Activated B cell treated with CpG ODN at 0.5 μM for 24 hours (primary cell): ENCODE results near the gene SERTAD3. TPM values are rescaled to one million over a fixed set of nuclear protein-coding genes. Genes with fewer than 3 reads are reported as not detected.

Experiments used
- ATAC-seq: fragments of 200-7000 bp; cut with Tn5 transposase; one replicate; pipeline ENCODE4 v1.10.0; 2021; ENCODE audit warnings: low read depth, mild to moderate bottlenecking, moderate library complexity
- CTCF ChIA-PET: fragments of 350-600 bp; sonication (Branson Sonifier 250); formaldehyde crosslinking; loops from one replicate; lab custom pipeline; 2021; ENCODE audit warnings: antibody characterized with exemption; lab: Charles Lee
- POLR2A ChIA-PET: fragments of 350-600 bp; sonication (Branson Sonifier 250); formaldehyde crosslinking; loops from one replicate; lab custom pipeline; 2021; ENCODE audit warnings: antibody characterized with exemption; lab: Charles Lee
- DNase-seq: peaks from one replicate; pipeline ENCODE4 v3.0.0; 2022
- H3K27ac Mint-ChIP-seq: one replicate; pipeline ENCODE4 v1.8.0; 2020; ENCODE audit warnings: mixed read lengths
- H3K27me3 Mint-ChIP-seq: one replicate; pipeline ENCODE4 v1.8.0; 2021; ENCODE audit warnings: mixed read lengths
- H3K36me3 Mint-ChIP-seq: one replicate; pipeline ENCODE4 v1.8.0; 2021; ENCODE audit warnings: low read depth, mixed read lengths
- H3K4me1 Mint-ChIP-seq: one replicate; pipeline ENCODE4 v1.8.0; 2021; ENCODE audit warnings: mixed read lengths
- H3K4me3 Mint-ChIP-seq: one replicate; pipeline ENCODE4 v1.8.0; 2020; ENCODE audit warnings: mild to moderate bottlenecking, mixed read lengths
- H3K9me3 Mint-ChIP-seq: one replicate; pipeline ENCODE4 v1.8.0; 2020; ENCODE audit warnings: mixed read lengths
- intact Hi-C: fragments of 100-400 bp; cut with micrococcal nuclease; formaldehyde crosslinking; loops from one replicate; pipeline ENCODE4 v1.15.1; 2024
- total RNA-seq: library from RNA; stranded (reverse); gene quantifications from 2 replicates; pipeline ENCODE4 v1.2.3, GENCODE V29; 2022
- TF ChIP-seq, protein P1 (sequence below): fragments of 200-600 bp; IDR thresholded peaks from one replicate; pipeline ENCODE4 v1.8.0; 2022; ENCODE audit warnings: antibody characterized with exemption, mild to moderate bottlenecking

Gene SERTAD3
- total RNA-seq, 1 donor from 2014 or later, result 48.4 TPM

DNA sequence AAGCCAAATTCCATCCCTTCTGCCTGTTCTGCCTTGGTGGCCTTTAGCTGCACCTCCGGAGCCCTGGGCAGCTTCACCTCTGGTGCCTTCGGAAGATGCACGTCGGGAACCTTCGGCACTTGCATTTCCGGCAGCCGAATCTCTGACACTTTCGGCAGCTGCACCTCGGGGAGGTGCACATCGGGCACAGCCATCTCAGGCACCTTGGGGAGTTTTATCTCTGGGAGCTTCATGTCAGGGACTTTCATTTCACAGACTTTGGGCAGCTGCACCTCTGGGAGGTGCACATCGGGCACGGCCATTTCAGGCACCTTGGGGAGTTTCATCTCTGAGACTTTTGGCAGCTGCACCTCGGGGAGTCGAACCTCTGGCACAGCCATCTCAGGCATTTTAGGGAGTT, 48.2 kb downstream of the SERTAD3 start:
- CTCF ChIA-PET, result interaction anchor here (0.6 kb wide), 1 partner anchor 177 kb away, joined by 4 read pairs; no protein-coding TSS in a partner anchor

GRCh38 chr19:40394816-40395210, 49.3 kb downstream of the SERTAD3 start:
- TF ChIP-seq, protein P1, sequence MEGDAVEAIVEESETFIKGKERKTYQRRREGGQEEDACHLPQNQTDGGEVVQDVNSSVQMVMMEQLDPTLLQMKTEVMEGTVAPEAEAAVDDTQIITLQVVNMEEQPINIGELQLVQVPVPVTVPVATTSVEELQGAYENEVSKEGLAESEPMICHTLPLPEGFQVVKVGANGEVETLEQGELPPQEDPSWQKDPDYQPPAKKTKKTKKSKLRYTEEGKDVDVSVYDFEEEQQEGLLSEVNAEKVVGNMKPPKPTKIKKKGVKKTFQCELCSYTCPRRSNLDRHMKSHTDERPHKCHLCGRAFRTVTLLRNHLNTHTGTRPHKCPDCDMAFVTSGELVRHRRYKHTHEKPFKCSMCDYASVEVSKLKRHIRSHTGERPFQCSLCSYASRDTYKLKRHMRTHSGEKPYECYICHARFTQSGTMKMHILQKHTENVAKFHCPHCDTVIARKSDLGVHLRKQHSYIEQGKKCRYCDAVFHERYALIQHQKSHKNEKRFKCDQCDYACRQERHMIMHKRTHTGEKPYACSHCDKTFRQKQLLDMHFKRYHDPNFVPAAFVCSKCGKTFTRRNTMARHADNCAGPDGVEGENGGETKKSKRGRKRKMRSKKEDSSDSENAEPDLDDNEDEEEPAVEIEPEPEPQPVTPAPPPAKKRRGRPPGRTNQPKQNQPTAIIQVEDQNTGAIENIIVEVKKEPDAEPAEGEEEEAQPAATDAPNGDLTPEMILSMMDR, result no peak
- intact Hi-C loops, result no loop called here
- DNase-seq (no peak), ATAC-seq (no peak)
- Mint-ChIP-seq H3K4me3 (no peak overlapping the region), H3K27me3 (peaks cover 11% of the 10 kb centered on the region), H3K27ac (no peak overlapping the region), H3K4me1 (peaks cover 6% of the 10 kb centered on the region), H3K36me3 (no peaks in the 10 kb centered on the region), H3K9me3 (no peaks in the 10 kb centered on the region)
- ChIA-PET POLR2A (no interaction called here), CTCF (no interaction called here)

More for the DNA sequence above, 48.2 kb downstream of the SERTAD3 start:
- TF ChIP-seq, protein P1, result no peak
- intact Hi-C loops, result no loop called here
- Mint-ChIP-seq H3K4me3 (no peak overlapping the region), H3K9me3 (no peaks in the 10 kb centered on the region), H3K27me3 (peaks cover 7% of the 10 kb centered on the region), H3K4me1 (peaks cover 6% of the 10 kb centered on the region), H3K27ac (no peak overlapping the region), H3K36me3 (no peaks in the 10 kb centered on the region)
- DNase-seq (no peak), ATAC-seq (no peak)
- POLR2A ChIA-PET, result no interaction called here

- ChIA-PET POLR2A (no interaction called here), CTCF (no interaction called here)
- H3K27ac Mint-ChIP-seq, result no peak overlapping the region
- no peaks in the 10 kb centered on the region for H3K36me3 Mint-ChIP-seq
- DNase-seq (no peak), ATAC-seq (no peak)
- TF ChIP-seq, protein P1, result no peak
- H3K4me1 Mint-ChIP-seq, result peaks cover 6% of the 10 kb centered on the region
- no peaks in the 10 kb centered on the region for H3K9me3 Mint-ChIP-seq
- intact Hi-C loops, result no loop called here
- H3K4me3 Mint-ChIP-seq, result no peak overlapping the region
- H3K27me3 Mint-ChIP-seq, result peaks cover 8% of the 10 kb centered on the region
Measured at GRCh38 chr19:40393894-40394815, 50.0 kb downstream of the SERTAD3 start.

DNA sequence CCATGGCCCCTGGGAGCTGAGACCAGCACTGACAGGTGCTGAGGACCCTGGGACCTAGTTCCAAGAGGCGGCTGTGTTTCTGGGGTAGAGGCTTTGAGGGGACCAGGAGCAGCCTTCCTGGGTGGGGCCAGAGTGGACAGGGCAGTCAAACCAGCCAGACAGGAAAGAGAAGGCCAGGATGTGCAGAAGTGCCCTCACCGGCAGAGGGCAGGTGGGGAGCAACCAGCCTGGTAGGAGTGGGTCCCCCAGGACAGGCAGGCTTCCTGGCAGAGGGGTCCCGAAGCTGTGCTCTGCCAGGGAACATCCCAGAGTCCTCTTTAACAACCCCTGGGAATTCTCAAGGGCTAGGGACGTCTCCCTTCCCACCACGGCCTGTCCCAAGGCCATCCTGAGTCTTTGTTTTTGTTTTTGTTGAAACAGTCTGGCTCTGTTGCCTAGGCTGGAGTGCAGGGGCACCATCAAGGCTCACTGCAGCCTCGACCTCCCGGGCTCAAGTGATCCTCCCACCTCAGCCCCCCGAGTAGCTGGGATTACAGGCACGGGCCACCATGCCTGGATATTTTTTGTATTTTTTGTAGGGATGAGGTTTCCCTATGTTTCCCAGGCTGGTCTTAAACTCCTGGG, 51.1 kb downstream of the SERTAD3 start:
- ATAC-seq, result no peak
- intact Hi-C loops, result no loop called here
- Mint-ChIP-seq H3K4me3 (no peak overlapping the region), H3K27me3 (peaks cover 8% of the 10 kb centered on the region), H3K36me3 (no peaks in the 10 kb centered on the region), H3K27ac (no peak overlapping the region), H3K9me3 (no peaks in the 10 kb centered on the region), H3K4me1 (no peaks in the 10 kb centered on the region)
- no peak for DNase-seq
- CTCF ChIA-PET, result no interaction called here
- POLR2A ChIA-PET, result no interaction called here
- TF ChIP-seq, protein P1, result no peak

DNA sequence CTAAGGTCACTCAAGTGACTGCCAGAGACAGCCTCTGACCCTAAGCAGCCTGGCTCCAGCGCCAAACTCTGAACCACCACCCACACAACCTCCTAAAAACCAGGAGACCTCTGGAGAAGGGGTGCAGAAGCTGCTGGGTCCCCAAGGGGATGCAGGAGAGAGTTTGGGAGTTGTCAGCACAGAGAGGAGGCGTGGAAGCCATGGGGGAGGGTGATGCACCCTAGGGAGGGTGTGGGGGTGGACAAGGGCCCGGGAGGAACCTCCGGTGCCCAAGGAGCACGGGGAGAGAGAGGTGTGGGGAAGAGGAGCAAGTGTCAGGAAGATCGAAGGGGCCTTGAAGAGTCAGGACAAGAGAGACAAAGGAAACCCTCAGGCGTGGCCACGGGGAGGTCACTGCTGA, 52.0 kb downstream of the SERTAD3 start:
- no peaks in the 10 kb centered on the region for H3K36me3 Mint-ChIP-seq
- H3K27me3 Mint-ChIP-seq, result peaks cover 8% of the 10 kb centered on the region
- ATAC-seq (no peak), DNase-seq (no peak)
- no peak overlapping the region for H3K4me3 Mint-ChIP-seq
- H3K9me3 Mint-ChIP-seq, result no peaks in the 10 kb centered on the region
- ChIA-PET CTCF (no interaction called here), POLR2A (interaction anchor here (0.6 kb wide), 1 partner anchor 422 kb away, joined by 3 read pairs; no protein-coding TSS in a partner anchor)
- H3K27ac Mint-ChIP-seq, result no peak overlapping the region
- TF ChIP-seq, protein P1, result no peak
- intact Hi-C loops, result no loop called here
- no peaks in the 10 kb centered on the region for H3K4me1 Mint-ChIP-seq
